GM18511 (cell line): ENCODE data around the gene ALKBH6.
"Not testable (repeated sequence)": the region's sequence is repeated elsewhere in the genome, so short reads cannot be mapped to it uniquely, and the experiment has no call there.

ENCODE experiments used
- ATAC-seq: cut with Tn5 transposase; IDR thresholded peaks from one replicate; pipeline ENCODE4 v1.9.1; 2021; ENCODE audit warnings: mild to moderate bottlenecking, moderate library complexity; ENCODE audit not compliant: unreplicated experiment

Gene ALKBH6

GRCh38 chr19:35993923-35994598 lies 20.0 kb downstream of the ALKBH6 start:
- ATAC-seq = no peak

GRCh38 chr19:35992907-35993765 lies 20.9 kb downstream of the ALKBH6 start:
- no peak for ATAC-seq

DNA sequence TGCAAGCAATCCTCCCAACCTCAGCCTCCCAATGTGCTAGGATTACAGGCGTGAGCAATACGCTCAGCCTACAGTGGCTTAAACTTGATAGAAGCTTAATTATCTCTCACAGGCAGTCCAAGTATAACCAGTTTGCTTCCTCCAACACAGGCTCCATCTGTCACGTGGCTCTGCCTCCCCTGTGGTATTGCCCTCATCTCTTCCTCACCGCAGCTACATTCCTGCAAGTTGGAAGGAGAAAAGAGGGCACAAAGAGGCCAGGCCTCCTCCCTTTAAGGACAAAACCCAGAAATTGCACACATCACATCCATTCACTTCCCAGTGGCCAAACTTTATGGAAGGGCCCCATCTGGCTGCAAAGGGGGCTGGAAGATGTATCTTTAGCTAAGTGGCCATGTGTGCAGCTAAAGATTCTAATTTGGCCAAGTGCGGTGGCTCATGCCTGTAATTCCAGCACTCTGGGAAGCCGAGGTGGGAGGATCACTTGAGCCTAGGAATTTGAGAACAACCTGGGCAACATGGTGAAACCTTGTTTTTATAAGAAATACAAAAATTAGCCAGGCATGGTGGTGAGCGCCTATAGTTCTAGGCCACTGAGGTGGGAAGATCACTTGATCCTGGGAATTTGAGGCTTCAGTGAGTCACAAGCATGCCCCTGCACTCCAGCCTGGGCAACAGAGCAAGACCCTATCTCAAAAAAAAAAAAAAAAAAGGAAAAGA lies 22.1 kb downstream of the ALKBH6 start:
- ATAC-seq = no peak

GRCh38 chr19:35990771-35991730 lies 23.0 kb downstream of the ALKBH6 start:
- no peak for ATAC-seq

DNA sequence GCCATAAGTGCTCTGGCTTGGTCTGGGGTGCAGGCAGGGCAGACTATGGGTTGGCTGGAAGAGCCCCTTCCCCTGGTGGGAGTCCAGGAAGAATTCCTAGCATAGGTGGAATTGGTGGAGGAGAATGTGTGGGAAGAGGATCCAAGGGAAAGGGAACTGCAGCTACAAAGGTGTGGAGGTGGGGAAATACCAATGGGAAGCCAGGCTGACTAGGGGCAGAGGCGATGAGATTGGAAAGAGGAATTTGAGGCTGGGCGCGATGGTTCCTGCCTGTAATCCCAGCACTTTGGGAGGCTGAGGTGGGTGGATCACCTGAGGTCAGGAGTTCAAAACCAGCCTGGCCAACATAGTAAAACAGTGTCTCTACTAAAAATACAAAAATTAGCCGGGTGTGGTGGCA lies 23.9 kb downstream of the ALKBH6 start:
- no peak for ATAC-seq

GRCh38 chr19:35988824-35989223 lies 25.2 kb downstream of the ALKBH6 start:
- ATAC-seq = no peak

- ATAC-seq = no peak
Measured at GRCh38 chr19:35987571-35987896, 26.5 kb downstream of the ALKBH6 start.

- no peak for ATAC-seq
Measured at GRCh38 chr19:35986664-35987570, 27.1 kb downstream of the ALKBH6 start.

DNA sequence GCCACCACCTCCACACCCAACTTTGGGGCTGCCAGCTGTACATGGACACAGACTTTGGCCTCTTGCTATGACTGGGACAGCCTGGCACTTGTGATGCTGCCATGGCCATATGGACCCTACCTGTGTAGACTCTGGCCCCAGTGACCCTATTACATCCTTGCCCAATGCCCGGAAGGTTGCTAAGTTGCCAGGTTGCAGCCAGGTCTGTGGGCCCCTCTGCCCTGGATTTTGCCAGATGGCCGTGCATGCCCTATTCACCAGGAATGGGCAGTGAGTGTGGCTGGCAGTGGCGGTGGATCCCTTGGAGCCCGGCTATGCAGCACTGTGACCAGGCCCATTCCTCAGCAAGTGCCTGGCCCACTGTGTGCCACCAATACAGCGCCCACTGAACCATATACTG lies 27.9 kb downstream of the ALKBH6 start:
- no peak for ATAC-seq

- ATAC-seq = no peak
Measured at GRCh38 chr19:35983177-35983576, 30.8 kb downstream of the ALKBH6 start.

- not testable (repeated sequence) for ATAC-seq
Measured at GRCh38 chr19:35980997-35981396, 33.0 kb downstream of the ALKBH6 start.

DNA sequence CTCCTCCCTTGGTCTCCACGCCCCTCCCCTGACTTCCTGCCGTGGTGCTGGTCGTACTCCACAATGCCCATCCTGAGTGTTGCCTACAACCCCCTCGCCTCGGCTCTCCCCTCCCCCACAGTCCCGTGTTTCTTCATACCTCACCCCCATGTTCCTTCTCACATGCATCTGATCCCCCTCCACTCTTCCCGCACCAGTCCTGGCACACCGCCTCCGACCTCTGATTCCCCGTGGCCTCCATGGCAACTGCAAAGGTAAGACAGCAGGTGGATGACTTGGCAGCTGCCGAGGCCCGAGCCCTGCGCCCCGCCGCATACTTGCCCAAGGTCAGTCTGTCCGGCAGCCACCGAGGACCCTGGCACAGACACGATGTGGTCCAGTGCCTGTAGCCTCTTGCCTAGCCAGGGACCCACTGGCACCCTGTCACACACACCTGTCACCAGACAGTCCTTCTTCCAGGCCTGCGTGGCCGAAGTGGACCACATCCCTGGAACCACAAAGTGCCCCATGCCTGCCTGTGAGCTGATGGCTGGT lies 35.1 kb downstream of the ALKBH6 start:
- ATAC-seq = no peak

DNA sequence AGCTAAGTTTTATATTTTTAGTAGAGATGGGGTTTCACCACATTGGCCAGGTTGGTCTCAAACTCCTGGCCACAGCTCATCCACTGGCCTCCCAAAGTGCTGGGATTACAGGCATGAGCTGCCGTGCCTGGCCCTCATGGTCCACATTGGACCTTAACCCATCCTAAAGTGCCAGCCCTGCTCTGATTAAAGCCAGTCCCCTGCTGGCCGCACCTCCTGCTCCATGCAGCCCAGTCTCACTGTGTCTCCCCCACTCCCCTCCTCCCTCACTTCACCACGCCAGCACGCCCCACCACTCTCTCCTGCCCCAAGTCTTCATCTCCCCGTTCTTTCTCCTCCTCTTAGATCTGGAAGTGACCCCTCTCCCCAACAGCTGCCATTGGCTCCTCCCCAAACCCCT lies 35.7 kb downstream of the ALKBH6 start:
- ATAC-seq = no peak

- no peak for ATAC-seq
Measured at GRCh38 chr19:35977446-35978222, 36.4 kb downstream of the ALKBH6 start.

DNA sequence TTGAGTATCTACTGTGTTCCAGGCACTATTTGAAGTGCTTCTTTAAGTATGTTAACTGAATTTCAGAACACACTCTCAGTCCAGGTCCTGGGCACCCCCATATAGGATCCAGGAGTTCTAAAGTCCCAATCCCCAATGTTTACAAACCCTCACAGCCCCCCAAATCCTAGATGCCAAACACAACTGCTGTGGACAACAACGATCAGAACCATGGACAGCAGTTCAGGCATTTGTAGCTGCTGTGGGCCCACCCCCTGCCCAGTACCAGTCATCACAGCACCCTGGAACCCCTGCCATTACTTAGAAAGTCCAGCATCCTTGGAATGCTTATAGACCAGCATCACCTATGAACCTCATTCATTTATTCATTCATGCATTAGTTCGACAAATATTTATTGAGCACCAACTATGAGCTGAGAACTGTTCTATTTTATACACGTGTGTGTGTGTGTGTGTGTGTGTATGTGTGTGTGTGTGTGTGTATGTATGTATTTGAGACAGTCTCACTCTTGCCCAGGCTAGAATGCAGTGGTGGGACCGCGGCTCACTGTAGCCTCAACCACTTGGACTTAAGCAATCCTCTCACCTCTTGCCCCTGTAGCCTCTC lies 38.3 kb downstream of the ALKBH6 start:
- ATAC-seq = no peak

DNA sequence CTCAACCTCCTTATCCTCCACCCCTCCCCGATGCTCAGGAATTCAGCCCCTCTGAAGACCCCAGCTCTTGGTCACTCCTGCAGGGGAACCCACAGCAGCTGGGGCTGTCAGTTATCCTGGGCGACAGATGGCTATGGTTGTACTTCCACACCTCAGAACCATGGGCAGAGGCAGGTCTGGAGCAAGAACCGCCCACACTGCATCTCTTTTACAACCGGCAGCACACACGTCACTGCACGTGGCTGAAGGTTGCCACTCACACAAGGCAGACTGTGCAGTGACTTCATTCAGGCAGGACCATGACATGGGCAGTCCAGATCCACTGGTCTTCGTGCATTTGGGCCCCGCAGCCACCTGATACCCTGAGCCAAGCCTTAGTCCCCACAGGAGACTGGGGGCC lies 40.5 kb downstream of the ALKBH6 start:
- ATAC-seq = no peak

DNA sequence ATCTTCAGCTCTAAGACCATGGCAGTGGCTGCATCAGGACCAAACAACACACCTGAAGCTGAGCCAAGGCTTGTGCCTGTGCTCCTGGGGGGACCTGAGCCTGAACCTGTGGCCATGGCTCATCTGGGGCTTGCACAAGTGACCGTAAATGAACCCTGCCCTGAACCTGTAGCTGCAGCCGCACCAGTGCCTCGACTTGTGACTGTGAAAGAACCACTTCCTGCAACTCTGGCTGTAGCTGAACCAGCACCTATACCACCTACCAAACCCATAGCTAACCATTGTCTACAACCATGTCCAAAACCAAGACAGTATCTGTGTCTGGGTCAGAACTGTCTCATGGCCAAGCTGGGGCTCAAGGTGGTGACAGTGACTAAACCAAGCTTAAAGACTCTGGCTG lies 47.2 kb downstream of the ALKBH6 start:
- ATAC-seq = no peak

- no peak for ATAC-seq
Measured at GRCh38 chr19:35963514-35963913, 50.5 kb downstream of the ALKBH6 start.
